A172 (cell line): ENCODE data around the gene SDF2L1. TPM values are rescaled to one million over a fixed set of nuclear protein-coding genes. Genes with fewer than 3 reads are reported as not detected.

Experiments used
- DNase-seq: peaks from one replicate; pipeline ENCODE4 v3.0.0-alpha.2; 2015; ENCODE audit warnings: low spot score
- total RNA-seq: library from RNA; depleted of rRNA; stranded (reverse); fragments of >200 nt; shearing (Covaris generic); gene quantifications from 2 replicates; pipeline ENCODE4 v1.2.3, GENCODE V29; 2014

Gene SDF2L1
- total RNA-seq, 1 experiment from 2014 or later, result 16.6 TPM

DNA sequence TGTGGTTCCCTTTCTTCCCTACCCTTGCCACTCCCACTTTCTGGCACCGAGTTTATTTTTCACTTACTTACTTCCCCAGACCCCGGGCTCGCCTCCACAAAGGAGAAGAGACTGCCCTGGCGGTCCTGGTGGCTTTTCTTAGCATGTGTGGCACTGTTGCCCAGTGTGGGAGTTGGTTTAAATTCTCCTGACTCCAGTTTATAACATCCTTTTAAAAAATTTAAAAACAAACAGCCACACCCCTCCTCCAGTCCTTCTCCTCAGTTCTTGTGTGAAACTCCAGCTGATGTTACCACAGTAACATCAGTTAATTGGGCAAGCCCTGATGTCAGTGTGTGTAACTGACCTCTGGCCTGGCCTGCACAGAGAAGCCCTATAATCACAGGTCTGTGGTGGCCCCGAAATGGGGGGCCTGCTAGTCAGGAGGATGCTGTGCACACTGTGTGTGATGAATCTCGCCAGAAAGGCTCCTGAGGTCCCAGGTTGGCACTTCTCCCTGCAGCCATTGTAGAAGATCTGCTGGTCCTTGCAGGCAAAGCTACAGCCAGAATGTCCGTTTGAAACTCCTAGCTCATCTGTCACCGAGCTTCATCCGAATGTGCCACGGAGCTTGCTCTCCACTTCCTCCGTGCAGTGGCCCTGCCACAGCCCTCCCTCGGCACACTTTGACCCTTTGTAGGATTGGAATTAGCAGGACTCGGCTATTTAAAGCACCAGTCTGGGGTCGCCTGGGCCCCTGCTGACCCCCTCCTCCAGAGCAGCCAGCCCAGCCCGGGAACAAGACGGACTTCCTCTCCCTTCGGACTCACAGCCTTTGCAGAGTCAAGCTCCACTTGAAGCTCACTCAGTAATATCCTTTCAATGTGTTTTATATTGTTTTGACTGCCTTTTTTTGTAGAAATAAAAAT is 19.8 kb upstream of the SDF2L1 start:
- no peak for DNase-seq

DNA sequence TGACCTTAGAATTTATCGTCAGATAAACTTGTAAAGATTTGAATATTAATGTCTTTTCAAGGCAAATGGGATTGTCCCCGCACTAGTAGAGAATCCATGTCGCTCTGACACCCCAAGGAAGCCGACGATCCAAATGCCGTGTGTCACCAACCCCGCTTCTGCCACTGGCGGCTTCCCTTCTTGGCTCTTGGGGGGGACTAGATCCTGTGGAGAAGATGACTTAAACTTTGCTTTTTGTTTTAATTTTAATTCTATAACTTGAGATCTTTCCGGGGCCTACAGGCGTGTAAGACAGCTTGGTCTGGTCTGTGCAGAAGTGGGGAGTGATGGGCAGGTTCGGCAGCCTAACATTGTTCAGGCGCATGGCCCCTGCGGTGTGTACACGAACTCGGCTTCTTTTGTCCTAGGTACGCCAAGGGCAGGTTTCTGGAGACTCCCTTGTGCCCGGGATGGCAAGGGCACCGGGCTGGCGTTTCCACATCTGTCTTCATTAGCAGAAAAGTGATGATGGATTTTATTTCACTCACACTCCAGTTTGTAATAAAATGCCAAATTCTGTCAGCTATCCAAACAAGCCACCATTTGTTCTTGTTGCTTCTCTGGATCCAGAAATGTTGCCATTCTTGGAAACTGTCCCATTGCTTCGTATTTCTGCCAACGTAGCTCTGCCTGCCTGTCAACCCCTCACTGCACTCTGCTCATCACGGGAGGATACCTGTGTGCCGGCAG is 19.0 kb upstream of the SDF2L1 start:
- no peak for DNase-seq

DNA sequence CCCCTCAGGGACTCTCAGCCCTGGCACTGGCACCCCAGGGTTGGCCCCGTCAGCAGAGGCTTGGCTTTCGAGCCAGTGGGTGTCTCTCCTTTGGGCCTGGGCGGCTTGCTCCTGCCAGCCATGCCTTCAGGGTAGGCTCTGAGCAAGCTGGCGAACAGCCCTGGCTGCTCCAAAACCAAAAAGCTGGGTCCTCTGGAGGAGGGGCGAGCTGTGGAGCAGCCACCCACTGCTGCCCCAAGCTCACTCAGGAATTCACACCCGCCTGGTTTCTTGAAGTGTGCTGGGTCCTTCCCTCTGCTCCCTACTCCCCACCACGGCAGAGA is 18.5 kb upstream of the SDF2L1 start:
- DNase-seq, result no peak

DNA sequence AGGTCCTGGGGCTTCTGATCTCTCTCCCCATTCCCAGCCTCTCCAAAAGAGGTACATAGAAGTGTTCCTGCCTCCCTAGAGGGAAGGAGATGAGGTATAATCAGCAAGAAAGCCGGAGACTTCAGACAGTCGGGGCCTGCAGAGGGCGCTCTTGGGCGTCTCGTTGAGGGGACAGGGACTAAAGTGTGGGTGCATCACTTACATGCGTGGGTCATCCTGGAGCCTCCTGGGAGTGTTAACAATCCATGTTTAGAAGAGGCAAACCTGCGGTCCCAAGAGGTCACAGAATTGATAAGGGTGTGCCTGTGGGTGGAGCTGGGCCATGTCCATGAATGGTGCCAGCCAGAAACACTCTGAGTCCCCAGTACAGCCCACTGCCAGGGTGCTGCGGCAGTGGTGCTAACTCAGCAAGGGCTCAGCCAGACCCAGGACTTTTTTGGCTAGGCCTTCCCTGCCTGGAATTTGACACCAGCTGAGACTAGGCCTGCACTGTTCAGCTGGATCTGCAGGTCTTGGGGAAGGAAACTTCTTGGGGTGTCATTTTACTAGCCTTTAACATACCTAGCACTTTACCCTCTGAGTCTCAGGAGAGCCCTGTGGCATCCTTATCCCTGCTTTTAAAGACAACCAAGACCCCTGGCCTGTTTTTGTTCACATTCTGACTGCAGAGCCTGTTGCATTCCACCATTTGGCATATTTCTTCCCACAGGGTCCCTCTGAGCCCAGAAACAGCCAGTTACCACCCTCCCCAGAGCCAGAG is 17.8 kb upstream of the SDF2L1 start:
- no peak for DNase-seq

DNA sequence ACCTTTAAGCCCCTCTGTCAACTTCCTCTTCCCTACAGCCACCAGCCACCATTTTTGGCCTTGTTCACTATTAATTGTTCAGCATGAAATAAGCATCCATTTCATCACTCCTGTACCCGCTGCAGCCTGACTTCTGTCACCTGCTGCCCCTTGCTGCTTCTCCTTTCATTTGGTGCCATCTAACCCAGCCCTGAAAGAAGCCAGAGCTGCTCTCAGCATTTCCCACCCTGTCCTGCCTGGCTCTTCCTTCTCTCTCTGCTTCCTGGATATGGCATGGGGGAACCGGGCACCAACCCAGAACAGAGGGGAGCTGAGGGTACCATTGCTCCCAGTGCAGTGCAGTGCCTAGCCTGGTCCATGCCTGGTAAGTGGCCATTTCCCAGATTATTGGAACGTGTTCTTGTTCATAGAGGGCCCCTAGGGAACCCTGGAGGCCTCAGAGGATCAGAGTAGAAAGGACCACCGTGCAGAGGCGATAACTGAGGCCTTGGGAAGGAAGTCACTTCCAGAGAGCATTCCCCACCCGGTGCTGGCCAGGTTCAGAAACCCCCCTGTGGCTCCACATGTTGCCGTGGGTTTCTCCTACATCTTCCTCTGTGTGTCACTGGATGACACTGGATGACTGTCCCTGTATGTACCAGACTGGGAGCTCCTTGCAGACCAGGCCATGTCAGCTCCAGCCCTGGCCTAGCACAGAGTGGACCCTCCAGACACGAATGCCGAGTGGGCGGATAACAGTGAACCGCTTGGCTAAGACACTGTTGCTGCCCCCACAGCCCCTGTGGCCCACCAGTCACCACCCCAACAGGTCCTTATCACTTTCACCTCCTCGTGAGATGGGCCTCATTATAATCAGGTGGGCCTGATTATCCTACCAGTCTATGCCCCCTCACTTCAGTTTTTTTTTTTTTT is 17.0 kb upstream of the SDF2L1 start:
- DNase-seq, result no peak

DNA sequence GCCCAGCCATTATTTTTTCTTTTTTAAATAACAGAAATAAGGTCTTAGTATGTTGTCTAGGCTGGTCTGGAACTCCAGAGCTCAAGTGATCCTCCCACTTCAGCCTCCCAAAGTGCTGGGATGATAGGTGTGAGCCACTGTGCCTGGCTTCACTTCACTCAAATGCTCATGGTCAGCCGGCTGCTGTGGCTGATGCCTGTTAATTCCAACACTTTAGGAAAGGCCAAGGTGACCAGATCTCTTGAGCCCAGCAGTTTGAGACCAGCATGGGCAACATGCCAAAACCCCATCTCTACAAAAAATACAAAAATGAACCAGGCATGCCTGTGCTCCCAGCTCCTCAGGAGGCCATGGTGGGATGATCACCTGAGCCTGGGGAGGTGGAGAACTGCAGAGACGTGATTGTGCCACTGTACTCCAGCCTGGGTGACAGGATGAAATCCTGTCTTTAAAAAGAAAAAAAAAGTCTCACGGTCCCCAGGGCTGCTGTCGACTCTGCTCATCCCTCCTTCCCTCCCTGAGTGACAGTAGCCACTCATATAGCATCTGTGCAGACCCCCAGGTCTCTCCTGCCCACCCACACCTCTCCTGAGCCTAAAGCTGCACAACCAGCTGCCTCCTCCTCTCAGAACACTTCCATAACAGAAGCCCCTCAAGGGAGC is 15.9 kb upstream of the SDF2L1 start:
- no peak for DNase-seq

DNA sequence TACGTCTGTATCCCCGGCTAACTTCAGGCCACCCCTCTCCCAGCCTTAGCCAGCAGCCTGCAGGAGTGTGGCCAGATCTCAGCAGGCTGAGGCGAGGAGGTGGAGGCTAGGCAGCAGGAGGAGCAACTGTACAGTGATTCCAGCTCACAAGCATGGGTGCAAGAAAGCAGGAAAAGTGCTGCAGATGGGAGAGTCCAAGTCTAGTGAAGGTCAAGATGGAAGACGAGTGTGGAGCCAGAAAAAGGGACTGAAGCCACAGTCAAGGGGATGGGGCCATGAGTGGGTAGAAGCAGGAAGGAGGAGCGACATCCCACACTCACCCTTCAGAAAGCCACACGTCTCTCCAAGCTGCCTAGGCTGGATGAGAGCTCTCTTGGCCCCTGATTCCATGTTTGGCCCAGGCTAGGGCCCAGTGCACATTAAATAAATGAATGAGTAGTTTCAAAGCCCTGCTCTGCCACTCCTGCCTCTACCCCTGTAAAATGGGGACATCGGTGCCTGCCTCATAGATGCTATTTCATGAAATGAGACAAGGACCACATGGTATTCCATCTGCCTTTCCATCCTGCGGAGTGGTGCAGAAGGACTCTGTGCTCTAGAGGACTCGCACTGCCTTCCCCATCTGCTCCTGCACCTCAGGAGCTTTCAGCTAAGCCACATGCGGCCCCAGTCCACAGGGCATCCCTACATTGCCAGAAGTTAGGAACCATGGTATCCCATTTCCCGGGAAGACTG is 15.2 kb upstream of the SDF2L1 start:
- no peak for DNase-seq

DNA sequence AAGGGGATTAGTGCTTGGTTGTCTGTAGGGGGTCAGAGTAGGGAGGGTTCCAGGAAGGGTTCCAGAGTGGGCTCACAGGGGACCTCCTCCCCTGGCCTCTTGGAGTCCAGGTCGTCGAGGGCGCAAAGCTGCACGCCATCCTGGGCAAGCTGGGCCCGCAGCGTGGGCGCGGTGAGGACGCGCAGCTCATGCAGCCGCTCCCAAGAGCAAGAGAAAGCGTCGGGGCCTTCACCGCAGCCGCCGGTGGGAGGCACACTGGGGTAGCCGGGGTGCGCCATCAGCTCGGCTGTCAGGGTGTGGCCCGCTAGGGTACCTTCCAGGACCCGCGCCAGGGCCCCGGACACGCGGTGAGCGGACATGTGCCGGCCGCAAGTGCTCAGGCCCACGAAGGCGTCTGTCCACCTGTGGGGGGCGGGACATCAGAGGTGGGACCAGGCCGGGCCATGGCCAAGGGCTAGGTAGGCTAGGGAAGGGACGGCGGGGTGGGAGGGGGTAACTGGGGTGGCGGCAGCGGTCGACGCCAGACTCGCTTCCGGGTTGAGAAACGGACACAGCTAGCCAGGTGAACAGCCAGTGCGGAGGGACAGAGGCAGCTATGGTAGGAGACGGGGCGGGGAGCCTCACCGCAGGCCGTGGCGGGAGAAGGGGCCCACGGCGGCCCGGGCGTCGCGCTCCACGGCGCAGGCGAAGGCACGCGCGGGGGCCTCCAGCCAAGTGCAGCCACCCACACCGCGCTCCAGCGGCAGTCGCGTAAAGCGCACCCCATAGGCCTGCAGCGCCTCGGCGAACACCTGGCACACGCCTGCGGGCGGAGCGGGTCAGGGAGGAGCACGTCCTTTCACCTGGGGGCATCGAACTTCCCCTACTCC is 13.5 kb upstream of the SDF2L1 start:
- no peak for DNase-seq

DNA sequence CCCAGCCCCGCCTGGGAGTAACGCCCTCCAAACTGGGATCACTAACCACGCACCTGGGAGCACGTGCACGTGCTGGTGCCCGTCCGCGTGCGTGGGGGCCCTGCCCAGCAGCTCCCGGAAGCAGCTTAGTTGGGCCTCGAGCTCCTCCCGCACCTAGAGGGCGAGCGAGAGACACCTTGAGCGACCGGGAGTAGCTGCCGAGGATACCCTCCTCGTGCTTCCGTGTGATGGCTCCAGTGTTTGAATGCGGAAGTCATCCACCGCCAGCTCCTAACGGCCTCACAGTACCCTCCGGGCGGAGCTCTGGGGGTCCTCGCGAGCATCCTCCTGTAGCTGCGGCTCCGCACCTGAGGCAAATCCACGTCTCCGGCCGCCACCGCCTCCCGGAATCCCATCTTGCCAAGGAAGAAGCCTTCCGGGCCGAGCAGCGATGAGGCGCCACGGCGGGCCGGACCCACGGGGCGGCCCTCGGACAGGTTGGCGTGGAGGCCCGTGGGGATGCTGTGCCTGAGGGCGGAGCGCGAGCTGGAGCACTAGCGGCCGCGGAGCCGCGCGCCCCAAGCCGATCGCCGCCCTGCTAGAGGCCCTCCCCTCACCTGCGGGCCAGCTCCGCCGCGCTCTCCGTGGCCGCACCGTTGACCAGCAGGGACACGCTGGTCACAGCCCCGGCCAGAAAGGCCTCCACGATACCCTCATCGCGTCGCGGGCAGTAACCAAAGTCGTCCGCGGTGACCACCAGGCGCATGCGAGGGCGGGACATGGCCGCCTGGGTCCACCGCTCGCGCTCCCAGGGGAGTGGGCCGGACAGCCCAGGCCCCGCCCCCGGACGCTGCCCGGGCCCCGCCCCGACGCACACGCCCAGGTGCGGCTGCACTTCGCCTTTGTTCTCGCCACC is 12.6 kb upstream of the SDF2L1 start, which contains the start of gene YDJC:
Gene YDJC (minus strand): TSS at position 768 of the 895 bp plus-strand sequence. CDS start 8 bp downstream, at position 760.
- peak; percentile 42 for DNase-seq

DNA sequence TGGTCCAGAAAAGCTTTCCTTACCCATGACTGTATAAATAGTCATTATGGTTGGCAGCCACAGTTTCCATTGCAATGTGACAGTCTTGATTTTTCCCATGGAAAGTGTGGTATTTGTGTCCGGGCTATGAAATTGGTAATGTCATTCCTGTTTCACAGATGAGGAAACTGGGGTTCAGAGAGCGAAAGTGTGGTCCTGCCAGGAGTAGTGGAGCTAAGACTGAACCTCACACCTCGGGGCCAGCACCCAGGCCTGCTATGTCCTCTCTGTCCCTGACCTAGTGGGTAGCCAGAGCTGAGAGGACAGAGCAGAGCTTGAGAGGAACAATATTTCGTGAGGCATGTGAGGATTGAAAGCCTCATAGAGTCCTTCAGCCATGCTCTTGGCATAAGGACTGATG is 11.1 kb upstream of the SDF2L1 start:
- no peak for DNase-seq

DNA sequence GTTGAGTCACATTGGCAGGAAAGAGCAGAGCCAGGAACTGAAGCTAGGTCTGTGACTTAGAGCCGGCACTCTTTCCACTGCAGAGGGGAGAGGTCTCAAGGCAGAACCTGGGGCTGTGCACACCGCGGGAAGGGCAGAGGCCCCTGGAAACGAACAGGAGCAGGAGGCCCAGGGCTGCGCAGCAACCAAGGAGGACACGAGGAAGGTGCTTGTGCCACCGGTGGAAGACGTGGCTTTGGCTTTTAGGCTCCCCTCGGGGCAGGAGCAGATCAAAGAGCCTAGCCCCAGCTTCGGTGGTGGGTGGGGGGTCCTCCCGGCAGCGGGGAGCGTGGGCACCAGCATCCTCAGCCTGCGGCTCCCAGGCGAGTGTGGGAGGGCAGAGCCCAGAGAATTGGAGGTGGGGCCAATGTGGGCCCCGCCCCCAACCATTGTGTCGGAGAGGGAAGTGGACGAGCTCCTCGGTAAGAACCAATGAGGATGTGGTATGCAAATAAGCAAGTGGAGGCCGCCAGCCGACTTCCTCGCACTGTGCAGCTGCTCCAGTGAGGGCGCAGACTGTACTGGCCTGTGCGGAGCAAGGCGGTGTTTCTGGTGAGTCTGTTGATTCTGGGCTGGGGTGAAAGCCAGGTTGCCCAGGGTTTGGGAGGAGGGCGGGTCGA is 9.7 kb upstream of the SDF2L1 start, which contains the start of gene CCDC116:
Gene CCDC116 (plus strand): TSS at position 524 of the 659 bp plus-strand sequence. CDS start 422 bp downstream, outside the sequence.
- DNase-seq, result no peak

DNA sequence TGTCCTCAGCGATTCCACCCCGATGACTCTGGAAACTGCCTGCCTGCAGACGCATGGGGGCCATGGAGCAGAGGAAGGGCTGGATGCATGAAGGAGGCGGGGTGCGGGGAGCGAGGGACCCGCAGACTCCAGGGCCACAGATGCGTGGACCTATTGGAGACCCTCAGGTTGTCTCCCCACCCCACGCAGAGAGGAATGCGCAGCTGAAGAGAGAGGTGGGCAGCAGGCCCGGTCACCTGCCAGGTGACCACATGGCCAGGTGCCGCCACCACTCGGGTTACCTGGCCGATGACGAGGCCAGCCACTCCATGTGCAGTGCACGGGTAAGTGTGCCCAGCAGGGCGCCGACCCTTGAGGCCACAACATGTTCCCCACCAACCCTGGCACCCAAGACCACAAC is 9.2 kb upstream of the SDF2L1 start:
- no peak for DNase-seq

DNA sequence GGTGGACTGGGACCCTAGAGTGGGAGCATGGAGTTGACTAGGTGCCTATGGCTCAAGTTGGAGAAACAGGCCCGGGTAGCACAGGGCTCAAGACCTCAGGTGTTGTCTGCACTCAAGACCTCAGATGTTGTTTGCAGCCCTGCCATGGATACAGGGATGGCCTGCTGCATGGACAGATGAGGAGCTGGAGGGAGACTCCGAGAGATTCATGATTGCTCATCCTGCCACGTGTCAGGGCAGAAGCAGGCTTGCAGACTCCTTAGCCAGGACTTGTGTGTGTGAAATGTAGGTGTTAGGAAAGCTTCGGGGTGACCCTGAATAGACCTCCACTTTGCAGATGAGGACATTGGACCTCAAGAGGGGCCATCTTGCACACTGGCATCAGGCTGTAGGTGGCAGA is 8.6 kb upstream of the SDF2L1 start:
- no peak for DNase-seq

DNA sequence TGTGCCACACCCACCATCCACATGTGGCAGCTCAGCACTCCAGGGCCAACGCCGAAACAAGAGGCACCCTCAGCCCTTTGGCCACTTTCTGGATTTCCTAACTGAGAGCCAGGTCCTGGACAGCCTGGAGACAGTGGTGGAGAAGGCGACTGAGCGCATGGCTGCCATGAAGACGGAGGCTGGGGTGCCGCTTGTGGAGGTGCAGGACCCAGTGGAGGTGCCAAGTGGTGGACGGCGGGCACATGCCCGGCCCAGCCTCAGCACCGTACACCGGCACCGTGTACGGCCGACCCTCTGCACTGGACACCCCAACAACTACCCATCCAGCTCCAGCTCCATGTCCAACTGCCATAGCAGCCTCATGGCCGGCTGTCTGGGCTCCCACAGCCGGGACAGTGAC is 8.0 kb upstream of the SDF2L1 start:
- no peak for DNase-seq

DNA sequence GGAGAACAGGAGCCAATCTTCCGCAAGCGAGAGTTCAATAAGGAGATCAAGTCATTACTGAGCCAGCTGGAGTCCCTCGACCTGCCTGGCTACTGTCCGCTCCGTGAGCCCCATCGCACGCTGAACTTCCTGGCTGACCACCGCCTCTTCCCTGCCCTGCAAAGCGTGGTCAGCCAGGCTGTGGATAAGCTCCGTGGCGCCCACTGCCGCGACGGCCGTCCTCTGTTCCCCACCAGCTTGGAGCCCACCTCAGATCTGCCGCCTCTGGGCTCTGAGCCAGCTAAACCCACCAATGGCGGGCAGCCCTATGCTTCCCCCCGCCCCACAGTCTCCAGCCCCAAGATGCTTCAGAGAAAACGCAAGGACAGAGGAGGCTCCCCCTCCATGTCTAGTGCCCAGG is 7.3 kb upstream of the SDF2L1 start:
- no peak for DNase-seq

DNA sequence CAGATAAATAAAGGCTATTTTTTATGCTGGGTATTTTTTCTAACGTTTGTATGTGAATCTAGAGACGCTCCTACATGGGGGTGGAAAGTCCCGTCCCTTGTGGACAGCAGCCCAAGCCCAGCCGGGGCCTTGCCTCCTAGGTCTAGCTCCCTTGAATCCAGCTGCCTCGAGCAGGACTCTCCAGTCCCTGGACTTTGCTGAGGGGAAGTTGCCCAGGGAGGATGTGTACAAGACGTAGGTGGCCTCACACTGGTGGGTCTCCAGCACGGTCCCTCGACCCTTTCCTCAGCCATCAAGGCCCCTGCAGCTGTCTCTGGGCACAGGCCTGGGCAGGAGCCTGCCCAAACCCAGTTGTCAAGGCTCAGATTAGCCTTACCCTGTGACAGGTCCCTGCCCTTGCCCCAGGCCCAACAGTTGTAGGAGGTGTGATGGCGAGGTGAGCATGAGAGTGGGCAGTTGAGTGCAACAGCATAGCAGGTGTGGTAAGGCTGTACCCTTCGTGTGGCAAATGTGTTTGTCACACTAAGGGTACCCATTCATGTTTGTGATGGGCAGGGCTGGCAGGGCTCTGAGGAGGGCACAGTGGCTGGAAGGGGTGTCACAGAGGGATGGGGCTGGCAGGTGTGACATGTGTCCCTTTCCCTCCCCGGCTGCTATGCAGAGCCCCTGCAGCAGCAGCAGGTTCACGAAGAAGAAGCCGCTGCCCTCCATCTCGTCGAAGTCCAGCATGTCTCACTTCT is 6.2 kb upstream of the SDF2L1 start:
- DNase-seq, result no peak
